B cell (primary cell): ENCODE data around the gene PHACTR2. TPM values are rescaled to one million over a fixed set of nuclear protein-coding genes. Genes with fewer than 3 reads are reported as not detected.

Experiments
- ATAC-seq: fragments of 200-7000 bp; cut with Tn5 transposase; one replicate; pipeline ENCODE4 v1.10.0; 2021; ENCODE audit warnings: low read depth, mild to moderate bottlenecking, moderate number of reproducible peaks, moderate library complexity
- CTCF ChIA-PET: fragments of 350-600 bp; sonication (Branson Sonifier 250); formaldehyde crosslinking; loops from one replicate; lab custom pipeline; 2021; ENCODE audit warnings: antibody characterized with exemption, inconsistent platforms; lab: Charles Lee
- POLR2A ChIA-PET: fragments of 350-600 bp; sonication (Branson Sonifier 250); formaldehyde crosslinking; loops from one replicate; lab custom pipeline; 2021; ENCODE audit warnings: antibody characterized with exemption; lab: Charles Lee
- DNase-seq: peaks from one replicate; pipeline ENCODE4 v3.0.0; 2013
- H2AFZ ChIP-seq: 2 replicates; pipeline ENCODE4 v1.6.1; 2012; ENCODE audit warnings: mild to moderate bottlenecking, low read depth, low read length; ENCODE audit not compliant: insufficient read depth, poor library complexity, severe bottlenecking
- H3K27ac ChIP-seq, 2 donors: 1 replicate in 1 of 2; 2 replicates in 1 of 2; pipeline ENCODE4 v1.5.1; 2012 to 2013; ENCODE audit warnings: low read length in 2 of 2, mild to moderate bottlenecking in 2 of 2, moderate library complexity in 1 of 2
- H3K27me3 ChIP-seq, 4 experiments: fragments of 200-600 bp in 1 of 4; sonication (generic) in 1 of 4; replicated peaks in 1 of 4; 1 replicate in 2 of 4; 2 replicates in 2 of 4; pipeline versions ENCODE4 v1.6.1 to v1.7.0; 2013 to 2016; ENCODE audit warnings: low read length in 3 of 4, mild to moderate bottlenecking in 2 of 4, mixed read lengths in 1 of 4, moderate library complexity in 1 of 4; ENCODE audit not compliant: insufficient read depth in 4 of 4, control insufficient read depth in 3 of 4; ENCODE audit errors: control extremely low read depth in 1 of 4
- H3K36me3 ChIP-seq, 2 experiments: replicated peaks in 1 of 2; 1 replicate in 1 of 2; 2 replicates in 1 of 2; pipeline versions ENCODE4 v1.6.1 to v1.7.1; 2013; ENCODE audit warnings: low read length in 1 of 2; ENCODE audit not compliant: insufficient read depth in 2 of 2, control insufficient read depth in 1 of 2; ENCODE audit errors: control extremely low read depth in 1 of 2, extremely low read depth in 1 of 2
- H3K4me1 ChIP-seq, 2 donors: fragments of 200-600 bp in 1 of 2; sonication (generic) in 1 of 2; 1 replicate in 1 of 2; 2 replicates in 1 of 2; pipeline versions ENCODE4 v1.5.1 to v1.6.1; 2013 to 2017; ENCODE audit warnings: low read length in 2 of 2; ENCODE audit not compliant: control insufficient read depth in 2 of 2, insufficient read depth in 2 of 2
- H3K4me2 ChIP-seq: replicated peaks from 2 replicates; pipeline ENCODE3; 2012; ENCODE audit warnings: mild to moderate bottlenecking, low read depth, low read length; ENCODE audit not compliant: poor library complexity, severe bottlenecking
- H3K4me3 ChIP-seq, 5 experiments: fragments of 200-600 bp in 1 of 5; sonication (generic) in 1 of 5; 1 replicate in 3 of 5; 2 replicates in 2 of 5; pipeline versions ENCODE4 v1.5.1 to v1.7.0; 2011 to 2016; ENCODE audit warnings: low read length in 4 of 5, mild to moderate bottlenecking in 4 of 5, low read depth in 2 of 5, control low read depth in 1 of 5, moderate library complexity in 1 of 5; ENCODE audit not compliant: insufficient read depth in 1 of 5; ENCODE audit errors: control extremely low read depth in 1 of 5, extremely low read depth in 1 of 5
- H3K79me2 ChIP-seq: fragments of 200-600 bp; sonication (generic); one replicate; pipeline ENCODE4 v1.6.0; 2016; ENCODE audit warnings: low read length; ENCODE audit not compliant: control insufficient read depth, insufficient read depth
- H3K9ac ChIP-seq: fragments of 200-600 bp; sonication (generic); 2 replicates; pipeline ENCODE4 v1.6.1; 2017; ENCODE audit warnings: mild to moderate bottlenecking, low read length, moderate library complexity
- H3K9me3 ChIP-seq, 3 donors: one replicate each; pipeline versions ENCODE4 v1.6.1 to v1.7.1; 2013; ENCODE audit warnings: low read length in 2 of 3; ENCODE audit not compliant: control insufficient read depth in 2 of 3, insufficient read depth in 1 of 3; ENCODE audit errors: control extremely low read depth in 1 of 3
- H4K20me1 ChIP-seq: 2 replicates; pipeline ENCODE4 v1.6.0; 2012; ENCODE audit warnings: mild to moderate bottlenecking, low read length; ENCODE audit not compliant: insufficient read depth, control insufficient read depth, poor library complexity, severe bottlenecking
- H3K27ac Mint-ChIP-seq: one replicate; pipeline ENCODE4 v1.8.0; 2021; ENCODE audit warnings: mixed read lengths
- H3K27me3 Mint-ChIP-seq: one replicate; pipeline ENCODE4 v1.8.0; 2021; ENCODE audit warnings: mixed read lengths
- H3K4me1 Mint-ChIP-seq: one replicate; pipeline ENCODE4 v1.8.0; 2021; ENCODE audit warnings: mixed read lengths
- H3K4me3 Mint-ChIP-seq: one replicate; pipeline ENCODE4 v1.8.0; 2021; ENCODE audit warnings: mixed read lengths
- H3K9me3 Mint-ChIP-seq: one replicate; pipeline ENCODE4 v1.8.0; 2022; ENCODE audit warnings: mixed read lengths; ENCODE audit not compliant: insufficient read depth
- EZH2 ChIP-seq: IDR thresholded peaks from 2 replicates; pipeline ENCODE4 v1.6.1; 2012; ENCODE audit warnings: borderline replicate concordance, low read depth, mild to moderate bottlenecking, moderate library complexity, low read length; ENCODE audit not compliant: insufficient read depth, poor library complexity, severe bottlenecking
- WGBS: methylation state at CpG from one replicate; pipeline ENCODE4 v1.1.5; 2013; ENCODE audit warnings: missing lambda C conversion rate; ENCODE audit not compliant: insufficient coverage; 5-methylcytosine and 5-hydroxymethylcytosine counted together
- intact Hi-C: fragments of 100-400 bp; cut with micrococcal nuclease; formaldehyde crosslinking; loops from one replicate; pipeline ENCODE4 v1.10.0; 2022
- polyA plus RNA-seq: library from polyadenylated mRNA; depleted of rRNA; stranded (reverse); fragments of >200 nt; gene quantifications from 2 replicates; pipeline ENCODE4 v1.2.3, GENCODE V29; 2012
- total RNA-seq, 2 donors: library from RNA; stranded (reverse); fragments of 120-200 nt in 1 of 2; gene quantifications; 1 replicate in 1 of 2; 2 replicates in 1 of 2; pipeline versions ENCODE4 v1.2.3 to v1.2.4, GENCODE V29; 2013 to 2022
- TF ChIP-seq, protein P1 (sequence below): fragments of 200-600 bp; IDR thresholded peaks from one replicate; pipeline ENCODE4 v1.8.0; 2022; ENCODE audit warnings: antibody characterized with exemption, mild to moderate bottlenecking

The PHACTR2 gene
- total and polyA plus RNA-seq, 2 donors (not counting 1 experiment from before 2014, with no cell fraction given): 1.1 to 10.6 TPM

DNA sequence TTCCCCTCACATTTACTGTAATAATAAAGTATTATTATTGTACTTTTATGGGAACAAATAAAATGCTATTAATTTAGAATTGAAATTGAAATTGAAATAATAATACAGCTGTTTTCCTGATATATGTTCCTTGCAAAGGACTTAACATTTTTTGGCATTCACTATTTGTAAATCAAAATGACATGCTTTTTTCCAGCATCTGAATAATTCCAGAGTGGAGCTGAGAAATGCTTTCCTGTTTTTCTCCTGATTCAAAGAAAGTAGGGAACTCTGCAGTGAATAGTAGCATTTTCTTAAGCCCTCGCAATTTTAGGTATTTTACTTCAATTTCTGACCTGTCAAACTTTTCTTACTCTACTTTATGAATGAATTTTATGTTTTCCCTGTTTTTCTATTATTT is 72.1 kb downstream of the PHACTR2 start:
- ChIA-PET CTCF (no interaction called here), POLR2A (no interaction called here)
- no peak overlapping the region for H3K4me2 ChIP-seq
- intact Hi-C loops: no loop called here
- H3K4me1 ChIP-seq: no peaks in the 10 kb centered on the region
- no peaks in the 10 kb centered on the region for H3K4me1 Mint-ChIP-seq
- H3K27ac Mint-ChIP-seq: no peak overlapping the region
- no peak for DNase-seq
- no peaks in the 10 kb centered on the region for H3K79me2 ChIP-seq
- no peak for ATAC-seq
- no peak overlapping the region for H3K4me3 Mint-ChIP-seq
- H3K27ac ChIP-seq: no peak overlapping the region
- TF ChIP-seq, protein P1, sequence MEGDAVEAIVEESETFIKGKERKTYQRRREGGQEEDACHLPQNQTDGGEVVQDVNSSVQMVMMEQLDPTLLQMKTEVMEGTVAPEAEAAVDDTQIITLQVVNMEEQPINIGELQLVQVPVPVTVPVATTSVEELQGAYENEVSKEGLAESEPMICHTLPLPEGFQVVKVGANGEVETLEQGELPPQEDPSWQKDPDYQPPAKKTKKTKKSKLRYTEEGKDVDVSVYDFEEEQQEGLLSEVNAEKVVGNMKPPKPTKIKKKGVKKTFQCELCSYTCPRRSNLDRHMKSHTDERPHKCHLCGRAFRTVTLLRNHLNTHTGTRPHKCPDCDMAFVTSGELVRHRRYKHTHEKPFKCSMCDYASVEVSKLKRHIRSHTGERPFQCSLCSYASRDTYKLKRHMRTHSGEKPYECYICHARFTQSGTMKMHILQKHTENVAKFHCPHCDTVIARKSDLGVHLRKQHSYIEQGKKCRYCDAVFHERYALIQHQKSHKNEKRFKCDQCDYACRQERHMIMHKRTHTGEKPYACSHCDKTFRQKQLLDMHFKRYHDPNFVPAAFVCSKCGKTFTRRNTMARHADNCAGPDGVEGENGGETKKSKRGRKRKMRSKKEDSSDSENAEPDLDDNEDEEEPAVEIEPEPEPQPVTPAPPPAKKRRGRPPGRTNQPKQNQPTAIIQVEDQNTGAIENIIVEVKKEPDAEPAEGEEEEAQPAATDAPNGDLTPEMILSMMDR: no peak
- no peak for TF ChIP-seq EZH2
- whole genome bisulfite sequencing: no CpG with 5 or more reads among the region's 1 CpG
- no peak overlapping the region for H3K4me3 ChIP-seq
- H3K36me3 ChIP-seq: no peaks in the 10 kb centered on the region
- no peak overlapping the region for H3K9ac ChIP-seq
- H2AFZ ChIP-seq: no peak overlapping the region
- H4K20me1 ChIP-seq: no peaks in the 10 kb centered on the region
- H3K27me3 Mint-ChIP-seq: no peaks in the 10 kb centered on the region
- no peaks in the 10 kb centered on the region for H3K9me3 Mint-ChIP-seq
- no peaks in the 10 kb centered on the region for H3K27me3 ChIP-seq
- H3K9me3 ChIP-seq: no peaks in the 10 kb centered on the region

DNA sequence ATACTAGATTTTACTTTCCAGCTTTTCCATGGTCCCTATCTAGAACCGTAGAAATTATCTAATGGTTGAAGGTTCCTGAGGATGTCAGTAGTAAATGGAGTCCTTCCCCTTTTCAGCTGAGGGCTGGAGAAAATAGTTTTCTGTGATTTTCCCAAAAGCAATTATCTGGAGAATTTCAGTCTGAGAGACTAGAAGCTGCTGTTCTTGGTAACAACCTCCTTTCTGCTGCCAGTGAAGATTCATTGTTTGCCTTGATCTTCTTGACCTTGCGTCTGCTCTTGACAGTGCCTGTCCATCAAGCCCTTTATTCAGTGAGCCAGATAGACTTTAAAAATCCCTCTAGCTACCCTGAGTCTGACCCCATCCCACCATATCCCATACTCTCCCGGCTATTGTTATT is 73.1 kb downstream of the PHACTR2 start:
- no peak overlapping the region for H3K4me3 ChIP-seq
- TF ChIP-seq EZH2: no peak
- TF ChIP-seq, protein P1: no peak
- no peaks in the 10 kb centered on the region for H4K20me1 ChIP-seq
- H3K27me3 ChIP-seq: no peaks in the 10 kb centered on the region
- no peak overlapping the region for H2AFZ ChIP-seq
- no peaks in the 10 kb centered on the region for H3K4me1 Mint-ChIP-seq
- no peaks in the 10 kb centered on the region for H3K27me3 Mint-ChIP-seq
- no peak for DNase-seq
- no peaks in the 10 kb centered on the region for H3K9me3 Mint-ChIP-seq
- intact Hi-C loops: no loop called here
- no peak overlapping the region for H3K4me3 Mint-ChIP-seq
- no peaks in the 10 kb centered on the region for H3K4me1 ChIP-seq
- no peaks in the 10 kb centered on the region for H3K36me3 ChIP-seq
- no peaks in the 10 kb centered on the region for H3K9me3 ChIP-seq
- 75% methylated on average over 2 of the region's 3 CpGs for WGBS
- no peaks in the 10 kb centered on the region for H3K79me2 ChIP-seq
- no peak for ATAC-seq
- ChIA-PET CTCF (no interaction called here), POLR2A (no interaction called here)
- no peak overlapping the region for H3K9ac ChIP-seq
- no peak overlapping the region for H3K4me2 ChIP-seq
- no peak overlapping the region for H3K27ac Mint-ChIP-seq
- H3K27ac ChIP-seq: no peak overlapping the region
